DOHH2 (cell line): ENCODE data around the gene AKNA.

ENCODE experiments used
- H3F3A ChIP-seq: fragments of 200-600 bp; sonication (generic), shearing (Covaris generic); 2 replicates; pipeline ENCODE4 v1.6.0; 2016; ENCODE audit warnings: antibody characterized with exemption, mild to moderate bottlenecking; ENCODE audit not compliant: control insufficient read depth, insufficient read depth
- H3K27ac ChIP-seq: fragments of 200-600 bp; sonication (generic); 2 replicates; pipeline ENCODE4 v1.5.1; 2014; ENCODE audit warnings: low read depth, mild to moderate bottlenecking, low read length, moderate library complexity
- H3K27me3 ChIP-seq: fragments of 200-600 bp; sonication (generic); 2 replicates; pipeline ENCODE4 v1.6.1; 2014; ENCODE audit warnings: mild to moderate bottlenecking, low read length, mixed read lengths; ENCODE audit not compliant: control insufficient read depth
- H3K36me3 ChIP-seq: fragments of 200-600 bp; sonication (generic); 2 replicates; pipeline ENCODE4 v1.6.1; 2014; ENCODE audit warnings: mild to moderate bottlenecking, low read length, moderate library complexity, mixed read lengths; ENCODE audit not compliant: control insufficient read depth
- H3K4me1 ChIP-seq: fragments of 200-600 bp; sonication (generic); 2 replicates; pipeline ENCODE4 v1.6.1; 2014; ENCODE audit warnings: mild to moderate bottlenecking, low read length, mixed read lengths; ENCODE audit not compliant: control insufficient read depth
- H3K4me2 ChIP-seq: fragments of 200-600 bp; sonication (generic); 2 replicates; pipeline ENCODE4 v1.6.0; 2014; ENCODE audit warnings: mild to moderate bottlenecking, low read length, moderate library complexity
- H3K4me3 ChIP-seq: fragments of 200-600 bp; sonication (generic); 2 replicates; pipeline ENCODE4 v1.5.1; 2014; ENCODE audit warnings: mild to moderate bottlenecking, low read length, mixed read lengths
- H3K79me2 ChIP-seq: fragments of 200-600 bp; sonication (generic); 2 replicates; pipeline ENCODE4 v1.6.1; 2014; ENCODE audit warnings: mild to moderate bottlenecking, low read length, mixed read lengths; ENCODE audit not compliant: control insufficient read depth
- H3K9me2 ChIP-seq: fragments of 200-600 bp; sonication (generic); replicated peaks from 2 replicates; pipeline ENCODE4 v1.6.1; 2014; ENCODE audit warnings: mild to moderate bottlenecking, low read length, mixed read lengths; ENCODE audit not compliant: control insufficient read depth
- H3K9me3 ChIP-seq: fragments of 200-600 bp; sonication (generic); 2 replicates; pipeline ENCODE4 v1.6.1; 2014; ENCODE audit warnings: antibody characterized with exemption, low read length, mixed read lengths; ENCODE audit not compliant: control insufficient read depth, insufficient read depth
- H4K20me1 ChIP-seq: fragments of 200-600 bp; sonication (generic); 2 replicates; pipeline ENCODE4 v1.6.0; 2014; ENCODE audit warnings: low read depth, mild to moderate bottlenecking, antibody characterized with exemption, low read length, moderate library complexity; ENCODE audit not compliant: control insufficient read depth, insufficient read depth
- EZH2phosphoT487 ChIP-seq: fragments of 200-600 bp; sonication (generic); IDR thresholded peaks from 2 replicates; pipeline ENCODE4 v1.6.1; 2017; ENCODE audit warnings: borderline replicate concordance, mild to moderate bottlenecking, antibody characterized with exemption, low read length, moderate library complexity, mixed read lengths
- TF ChIP-seq, protein P1 (sequence below): fragments of 200-600 bp; sonication (generic); IDR thresholded peaks from one replicate; pipeline ENCODE4 v1.5.1; 2014; ENCODE audit warnings: antibody characterized with exemption, mild to moderate bottlenecking, low read depth, low read length; ENCODE audit not compliant: poor library complexity, severe bottlenecking

AKNA gene

GRCh38 chr9:114355821-114356220 lies 32.0 kb downstream of the AKNA start:
- TF ChIP-seq EZH2phosphoT487: no peak
- TF ChIP-seq, protein P1, sequence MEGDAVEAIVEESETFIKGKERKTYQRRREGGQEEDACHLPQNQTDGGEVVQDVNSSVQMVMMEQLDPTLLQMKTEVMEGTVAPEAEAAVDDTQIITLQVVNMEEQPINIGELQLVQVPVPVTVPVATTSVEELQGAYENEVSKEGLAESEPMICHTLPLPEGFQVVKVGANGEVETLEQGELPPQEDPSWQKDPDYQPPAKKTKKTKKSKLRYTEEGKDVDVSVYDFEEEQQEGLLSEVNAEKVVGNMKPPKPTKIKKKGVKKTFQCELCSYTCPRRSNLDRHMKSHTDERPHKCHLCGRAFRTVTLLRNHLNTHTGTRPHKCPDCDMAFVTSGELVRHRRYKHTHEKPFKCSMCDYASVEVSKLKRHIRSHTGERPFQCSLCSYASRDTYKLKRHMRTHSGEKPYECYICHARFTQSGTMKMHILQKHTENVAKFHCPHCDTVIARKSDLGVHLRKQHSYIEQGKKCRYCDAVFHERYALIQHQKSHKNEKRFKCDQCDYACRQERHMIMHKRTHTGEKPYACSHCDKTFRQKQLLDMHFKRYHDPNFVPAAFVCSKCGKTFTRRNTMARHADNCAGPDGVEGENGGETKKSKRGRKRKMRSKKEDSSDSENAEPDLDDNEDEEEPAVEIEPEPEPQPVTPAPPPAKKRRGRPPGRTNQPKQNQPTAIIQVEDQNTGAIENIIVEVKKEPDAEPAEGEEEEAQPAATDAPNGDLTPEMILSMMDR: no peak

GRCh38 chr9:114351932-114352331 lies 35.9 kb downstream of the AKNA start:
- Histone ChIP-seq H3K4me1 (peaks cover 10% of the 10 kb centered on the region), H3K27me3 (no peaks in the 10 kb centered on the region), H3K4me2 (no peak overlapping the region), H3K9me3 (no peaks in the 10 kb centered on the region), H3K27ac (no peak overlapping the region), H3K79me2 (peaks cover 21% of the 10 kb centered on the region), H3K36me3 (peaks cover 86% of the 10 kb centered on the region), H3K9me2 (no peaks in the 10 kb centered on the region), H3K4me3 (no peak overlapping the region), H3F3A (peaks cover 6% of the 10 kb centered on the region; the same call in 1 of the 2 replicates), H4K20me1 (no peaks in the 10 kb centered on the region)
- no peak for TF ChIP-seq EZH2phosphoT487
- TF ChIP-seq, protein P1: no peak

More at GRCh38 chr9:114355821-114356220, 32.0 kb downstream of the AKNA start:
- Histone ChIP-seq H3K27me3 (no peaks in the 10 kb centered on the region), H3K9me3 (no peaks in the 10 kb centered on the region), H3K4me3 (no peak overlapping the region), H3K79me2 (peaks cover 32% of the 10 kb centered on the region), H3F3A (peaks cover 3% of the 10 kb centered on the region; the same call in 1 of the 2 replicates), H3K4me1 (no peaks in the 10 kb centered on the region), H4K20me1 (no peaks in the 10 kb centered on the region), H3K4me2 (no peak overlapping the region), H3K9me2 (no peaks in the 10 kb centered on the region), H3K27ac (no peak overlapping the region), H3K36me3 (peaks cover 88% of the 10 kb centered on the region)

GRCh38 chr9:114350636-114351401 lies 37.0 kb downstream of the AKNA start:
- Histone ChIP-seq H3K27ac (no peak overlapping the region), H3K9me2 (no peaks in the 10 kb centered on the region), H3K4me2 (no peak overlapping the region), H3K36me3 (peaks cover 86% of the 10 kb centered on the region), H4K20me1 (no peaks in the 10 kb centered on the region), H3K4me3 (no peak overlapping the region), H3F3A (peaks cover 6% of the 10 kb centered on the region; the same call in 1 of the 2 replicates), H3K4me1 (peaks cover 10% of the 10 kb centered on the region), H3K9me3 (no peaks in the 10 kb centered on the region), H3K79me2 (peaks cover 11% of the 10 kb centered on the region), H3K27me3 (no peaks in the 10 kb centered on the region)
- TF ChIP-seq, protein P1: no peak
- TF ChIP-seq EZH2phosphoT487: no peak
